Measurements from ENCODE around the gene GPR183.

- no peak for TF ChIP-seq CTCF (IDR thresholded peaks at IDR 0.05)
- no peak for TF ChIP-seq POLR2AphosphoS5 (IDR thresholded peaks at IDR 0.05; ENCODE audit: low read depth, low read length)
Measured at GRCh38 chr13:99282264-99283231, 24.7 kb downstream of the GPR183 start.

Data from Panc1 (cell line).